ENCODE measurements around the gene RBFOX2. TPM values are rescaled to one million over a fixed set of nuclear protein-coding genes. Genes with fewer than 3 reads are reported as not detected.

The RBFOX2 gene
- total and polyA plus RNA-seq, 12 donors = 15.7 to 86.6 (median 69.8) TPM

GRCh38 chr22:35940166-35940565, 88.5 kb downstream of the RBFOX2 start:
- TF ChIP-seq CTCF (IDR thresholded peaks at IDR 0.05) (no peak), POLR2A (IDR thresholded peaks at IDR 0.05) (no peak)
- no peaks in the 10 kb centered on the region for H3K4me1 ChIP-seq (replicated peaks in 1 of 2)
- H3K9me3 ChIP-seq (replicated peaks in 1 of 3) = no peaks in the 10 kb centered on the region
- DNase-seq = no peak
- WGBS, 4 donors = 87 to 100% (median 97%) methylated on average over 1 of the region's 1 CpG
- H3K4me3 ChIP-seq = no peak overlapping the region
- H3K27ac ChIP-seq = no peak overlapping the region
- no peaks in the 10 kb centered on the region for H3K27me3 ChIP-seq
- H3K36me3 ChIP-seq (replicated peaks in 1 of 2) = no peaks in the 10 kb centered on the region
- intact Hi-C loops (cut with DNase I) = no loop called here

- no peak overlapping the region for H3K4me3 ChIP-seq
- no peaks in the 10 kb centered on the region for H3K4me1 ChIP-seq (replicated peaks in 1 of 2)
- WGBS, 4 donors = 86 to 100% (median 95%) methylated on average over 1 of the region's 1 CpG
- H3K27me3 ChIP-seq = no peaks in the 10 kb centered on the region
- no peak for DNase-seq
- no peaks in the 10 kb centered on the region for H3K36me3 ChIP-seq (replicated peaks in 1 of 2)
- TF ChIP-seq POLR2A (IDR thresholded peaks at IDR 0.05) (no peak), CTCF (IDR thresholded peaks at IDR 0.05) (no peak)
- no peak overlapping the region for H3K27ac ChIP-seq
- H3K9me3 ChIP-seq (replicated peaks in 1 of 3) = no peaks in the 10 kb centered on the region
- intact Hi-C loops (cut with DNase I) = loop anchor here in 1 of 2 donors (10.0 kb wide), 1 partner anchor 187 kb away; no protein-coding TSS in a partner anchor
These were observed 90.4 kb downstream of the RBFOX2 start for GRCh38 chr22:35938226-35938625.

- H3K9me3 ChIP-seq (replicated peaks in 1 of 3) = no peaks in the 10 kb centered on the region
- no peaks in the 10 kb centered on the region for H3K4me1 ChIP-seq (replicated peaks in 1 of 2)
- no peaks in the 10 kb centered on the region for H3K36me3 ChIP-seq (replicated peaks in 1 of 2)
- H3K27me3 ChIP-seq = no peaks in the 10 kb centered on the region
- intact Hi-C loops (cut with DNase I) = loop anchor here (5.0 to 10.0 kb wide), 3 partner anchors 136 to 194 kb away; no protein-coding TSS in a partner anchor
- DNase-seq = peak in 4 of 7 donors; percentile 33 to 43 (median 38)
- H3K4me3 ChIP-seq = no peak overlapping the region
- peak; percentile 43 to 91 (median 80) for TF ChIP-seq CTCF (IDR thresholded peaks at IDR 0.05)
- no peak for TF ChIP-seq POLR2A (IDR thresholded peaks at IDR 0.05)
- no peak overlapping the region for H3K27ac ChIP-seq
These were observed 97.7 kb downstream of the RBFOX2 start for GRCh38 chr22:35930933-35931332.

GRCh38 chr22:35928285-35928798, 100.3 kb downstream of the RBFOX2 start:
- Histone ChIP-seq H3K27me3 (no peaks in the 10 kb centered on the region), H3K4me1 (replicated peaks in 1 of 2) (no peaks in the 10 kb centered on the region), H3K27ac (no peak overlapping the region), H3K36me3 (replicated peaks in 1 of 2) (no peaks in the 10 kb centered on the region), H3K4me3 (no peak overlapping the region), H3K9me3 (replicated peaks in 1 of 3) (no peaks in the 10 kb centered on the region)
- intact Hi-C loops (cut with DNase I) = no loop called here
- no peak for TF ChIP-seq POLR2A (IDR thresholded peaks at IDR 0.05)
- no peak for TF ChIP-seq CTCF (IDR thresholded peaks at IDR 0.05)
- DNase-seq = no peak
- WGBS, 4 donors = 86 to 90% (median 90%) methylated on average over 3 of the region's 3 CpGs

All from adrenal gland (tissue), 12 donors.